ENCODE results near the gene RBM38. TPM values are rescaled to one million over a fixed set of nuclear protein-coding genes. Genes with fewer than 3 reads are reported as not detected.

The RBM38 gene
- total RNA-seq, 2 experiments from 2014 or later: 142 to 144 TPM

Other genes starting within 250 kb of the RBM38 start
- not detected for gene BMP7, start 124.8 kb upstream of the RBM38 start, total RNA-seq
- gene SPO11, start 61.6 kb upstream of the RBM38 start, total RNA-seq: not detected
- gene RAE1, start 40.1 kb upstream of the RBM38 start, total RNA-seq: 10 to 100 TPM; 59.0 to 60.0 TPM
- gene CTCFL, start 133.7 kb downstream of the RBM38 start, total RNA-seq: not detected
- not detected for gene PCK1, start 169.7 kb downstream of the RBM38 start, total RNA-seq
- gene ZBP1, start 229.0 kb downstream of the RBM38 start, total RNA-seq: 1 to 10 TPM in 1 of 2 experiments, under 1 TPM in 1; 0.68 to 1.2 TPM